ENCODE results near the gene WNT3.
"Not testable (repeated sequence)": the region's sequence is repeated elsewhere in the genome, so short reads cannot be mapped to it uniquely, and the experiment has no call there.

The WNT3 gene, protein sequence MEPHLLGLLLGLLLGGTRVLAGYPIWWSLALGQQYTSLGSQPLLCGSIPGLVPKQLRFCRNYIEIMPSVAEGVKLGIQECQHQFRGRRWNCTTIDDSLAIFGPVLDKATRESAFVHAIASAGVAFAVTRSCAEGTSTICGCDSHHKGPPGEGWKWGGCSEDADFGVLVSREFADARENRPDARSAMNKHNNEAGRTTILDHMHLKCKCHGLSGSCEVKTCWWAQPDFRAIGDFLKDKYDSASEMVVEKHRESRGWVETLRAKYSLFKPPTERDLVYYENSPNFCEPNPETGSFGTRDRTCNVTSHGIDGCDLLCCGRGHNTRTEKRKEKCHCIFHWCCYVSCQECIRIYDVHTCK

DNA sequence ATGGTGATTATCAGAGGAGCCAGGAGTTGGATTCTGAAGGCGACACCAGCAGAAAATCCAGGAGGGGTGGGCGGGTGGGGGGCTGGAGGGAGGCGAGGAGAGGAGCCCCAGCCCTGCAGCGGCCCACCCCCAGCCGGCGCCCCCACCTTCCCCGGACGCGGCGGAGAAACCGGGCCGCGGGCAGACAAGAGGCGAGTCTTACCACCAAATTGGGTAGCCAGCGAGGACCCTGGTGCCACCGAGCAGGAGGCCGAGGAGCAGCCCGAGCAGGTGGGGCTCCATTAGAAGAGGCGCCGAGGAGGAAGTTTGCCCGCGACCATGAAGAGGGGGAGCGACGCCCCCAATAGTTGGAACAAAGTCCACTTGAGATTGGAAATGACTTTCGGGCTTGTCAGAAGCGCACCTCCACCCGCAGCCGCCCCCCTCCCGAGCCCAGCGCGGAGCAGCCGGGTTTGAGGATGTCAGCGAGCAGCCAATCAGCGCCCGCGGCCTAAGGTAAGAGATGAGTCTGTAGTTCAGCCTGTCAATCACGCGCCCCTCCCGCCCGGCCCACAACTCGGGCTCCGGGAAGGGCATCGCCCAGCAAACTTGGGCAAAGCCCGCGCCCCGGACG, at the start of gene WNT3:
TSS of gene WNT3 (minus strand) at position 377 of the 613 bp plus-strand sequence. CDS start at position 282, 95 bp downstream.
- peak; percentile 14 for DNase-seq (ENCODE audit: low read depth)

DNA sequence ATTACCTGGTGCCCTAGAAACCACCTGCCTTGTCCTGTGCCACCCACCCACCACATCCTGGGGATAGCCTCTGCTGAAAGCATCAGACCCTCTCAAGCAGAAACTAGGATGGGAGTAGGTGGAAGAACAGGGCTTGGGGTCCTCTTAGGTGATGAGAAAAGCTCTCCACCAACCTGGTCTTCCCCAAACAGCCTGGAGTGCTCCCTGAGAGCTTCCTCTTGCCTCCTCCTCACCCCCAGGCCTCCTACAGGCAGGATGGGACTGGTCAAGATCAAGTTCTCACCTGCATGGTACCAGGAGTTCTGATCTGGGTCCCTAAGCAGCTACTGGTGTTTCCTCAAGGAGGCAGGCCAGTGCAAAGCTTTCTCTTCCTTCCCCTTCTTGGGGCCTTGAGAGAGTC, 48.3 kb upstream of the WNT3 start:
- DNase-seq (ENCODE audit: low read depth): no peak

DNA sequence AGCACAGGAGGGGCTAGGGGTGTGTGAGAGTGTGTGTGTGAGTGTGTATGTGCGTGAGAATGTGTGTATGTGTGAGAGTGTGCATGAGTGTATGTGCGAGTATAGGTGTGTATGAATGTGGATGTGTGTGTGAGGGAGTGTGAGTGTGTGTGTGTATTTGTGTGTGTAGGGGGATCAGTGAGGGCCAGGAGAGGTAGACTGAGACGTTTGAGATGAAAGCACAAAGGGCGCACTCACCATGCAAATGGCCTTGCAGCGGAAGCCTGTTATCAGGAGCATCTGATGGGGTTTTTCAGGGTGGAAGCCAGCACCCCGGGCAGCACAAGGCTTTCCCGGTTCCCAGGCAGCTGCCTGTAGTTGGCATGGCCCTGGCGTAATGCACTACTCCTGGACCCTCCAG, 47.8 kb upstream of the WNT3 start:
- DNase-seq (ENCODE audit: low read depth): no peak

DNA sequence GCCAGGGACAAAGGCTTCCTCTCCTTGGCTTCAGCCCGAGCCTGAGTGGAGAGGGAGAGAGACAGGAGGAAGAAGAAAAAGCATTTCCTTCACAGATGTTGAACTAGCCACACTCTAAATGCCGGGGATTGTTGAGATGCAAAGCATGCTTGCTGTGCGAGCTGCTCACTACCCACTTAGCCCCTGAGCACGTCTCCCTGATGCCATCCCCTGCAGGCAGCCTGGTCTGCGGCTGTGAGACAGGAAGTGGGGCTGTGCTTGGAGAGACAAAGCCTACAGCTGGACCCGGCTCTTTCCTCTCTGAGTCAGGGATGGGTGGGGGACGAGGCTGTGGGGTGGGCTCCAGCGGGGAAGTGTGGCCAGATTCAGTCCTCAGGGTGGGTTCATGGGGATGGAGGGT, 46.6 kb upstream of the WNT3 start:
- DNase-seq (ENCODE audit: low read depth): no peak

DNA sequence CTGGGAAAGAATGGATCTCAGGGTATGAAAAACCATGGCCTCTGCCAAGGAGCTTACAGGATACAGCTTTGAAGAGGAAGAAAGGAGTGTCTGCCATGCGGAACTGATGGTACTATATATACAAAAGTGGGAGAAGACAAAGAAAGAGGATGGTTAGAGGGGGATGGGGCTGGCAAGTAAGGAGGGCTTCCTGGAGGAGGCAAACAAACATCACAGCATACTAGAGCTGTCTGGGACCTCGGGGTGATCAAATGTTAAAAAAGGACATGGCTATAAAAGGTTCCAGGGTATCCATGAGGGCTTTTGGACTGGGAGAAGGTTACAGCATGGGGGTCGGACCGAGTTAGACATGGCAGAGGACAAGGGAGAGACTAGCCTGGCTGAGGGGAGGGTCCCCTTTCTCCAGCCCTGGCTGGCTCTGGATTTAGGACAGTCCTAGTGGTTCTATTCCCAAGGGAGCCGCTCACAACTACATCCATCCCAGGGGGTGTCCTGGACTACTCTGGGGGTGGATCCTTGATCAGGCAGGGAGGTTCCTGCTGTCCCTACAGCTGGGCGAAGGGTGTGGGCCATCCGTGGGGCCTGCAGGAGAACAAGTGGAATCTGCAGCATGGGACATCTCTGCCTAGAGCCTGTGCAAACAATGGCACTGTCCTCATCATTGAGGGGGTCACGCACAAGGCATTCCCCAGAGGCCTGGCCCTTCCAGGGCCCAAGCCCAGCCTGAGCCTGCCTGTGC, 45.1 kb upstream of the WNT3 start:
- DNase-seq (ENCODE audit: low read depth): no peak

DNA sequence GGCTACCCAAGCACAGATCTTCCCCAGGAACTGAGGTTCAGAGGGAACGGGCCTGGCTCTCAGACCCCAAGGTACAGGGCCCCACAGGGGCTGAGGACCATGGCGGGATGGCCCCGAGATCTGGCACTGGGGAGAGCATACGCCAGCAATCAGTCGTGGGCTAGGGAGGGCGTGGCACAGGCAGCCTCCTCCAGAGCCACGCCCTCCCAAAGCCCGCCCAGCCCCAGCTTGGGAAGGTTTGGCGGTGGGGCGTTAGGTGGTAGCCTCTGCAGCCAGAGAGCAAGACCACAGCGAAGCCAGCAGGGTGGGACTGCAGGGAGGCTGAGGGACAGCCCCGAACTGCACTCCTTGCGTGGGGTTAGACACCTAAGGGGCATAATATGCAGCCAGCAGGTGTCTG, 44.5 kb upstream of the WNT3 start:
- no peak for DNase-seq (ENCODE audit: low read depth)

DNA sequence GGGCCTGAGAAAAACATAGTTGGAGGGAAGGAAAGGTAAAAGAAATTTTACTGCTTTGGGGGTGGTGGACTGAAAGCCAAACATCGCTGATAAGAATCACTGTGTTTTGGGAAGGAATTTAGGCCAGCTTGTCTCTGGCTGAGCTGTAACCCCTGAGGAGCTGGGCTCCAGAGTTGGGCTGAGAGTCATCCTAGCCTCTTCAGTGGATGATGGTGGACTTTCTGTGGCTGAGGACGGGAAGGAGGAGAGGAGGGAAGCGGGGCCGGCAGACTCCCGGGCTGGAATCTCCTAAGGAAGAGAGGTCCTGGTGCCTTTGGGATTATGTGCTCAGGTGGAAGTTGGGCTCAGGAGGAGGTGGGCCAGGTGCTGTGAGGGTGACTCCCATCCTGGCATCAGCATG, 41.5 kb upstream of the WNT3 start:
- DNase-seq (ENCODE audit: low read depth): no peak

DNA sequence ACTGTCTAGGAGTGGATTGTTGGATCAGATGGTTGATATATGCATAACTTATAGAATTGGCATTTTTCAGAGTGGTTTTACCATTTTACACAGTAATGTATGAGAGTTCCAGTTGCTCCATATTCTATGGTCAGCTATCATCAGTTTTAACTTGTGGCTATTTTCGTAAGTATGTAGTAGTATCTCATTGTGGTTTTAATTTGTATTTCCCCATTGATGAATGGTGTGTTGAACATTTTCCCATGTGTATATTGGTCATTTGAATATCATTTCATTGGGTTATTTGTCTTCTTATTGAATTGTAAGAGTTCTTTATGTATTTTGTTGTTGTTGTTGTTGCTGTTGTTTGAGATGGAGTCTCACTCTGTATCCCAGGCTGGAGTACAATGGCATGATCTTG, 39.1 kb upstream of the WNT3 start:
- DNase-seq (ENCODE audit: low read depth): no peak

DNA sequence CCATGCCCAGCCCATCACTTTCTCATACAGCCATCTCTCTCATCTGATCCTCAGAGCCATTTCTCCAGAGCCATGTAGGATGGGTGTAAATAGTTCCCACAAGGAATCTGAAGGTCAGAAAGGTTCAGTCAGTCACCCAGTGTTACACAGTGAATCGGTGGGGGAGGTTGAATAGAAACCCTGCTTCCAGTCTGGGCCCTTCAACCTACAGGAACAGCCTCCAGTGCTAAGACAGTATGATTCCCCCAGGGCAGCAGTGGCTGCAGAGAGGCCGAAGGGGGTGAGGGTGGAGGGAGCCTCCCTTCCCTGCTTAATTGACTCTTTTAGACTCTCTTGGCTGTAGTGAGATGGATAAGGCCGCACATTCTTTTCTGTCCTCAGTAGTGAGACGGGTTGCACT, 36.5 kb upstream of the WNT3 start:
- DNase-seq (ENCODE audit: low read depth): no peak

DNA sequence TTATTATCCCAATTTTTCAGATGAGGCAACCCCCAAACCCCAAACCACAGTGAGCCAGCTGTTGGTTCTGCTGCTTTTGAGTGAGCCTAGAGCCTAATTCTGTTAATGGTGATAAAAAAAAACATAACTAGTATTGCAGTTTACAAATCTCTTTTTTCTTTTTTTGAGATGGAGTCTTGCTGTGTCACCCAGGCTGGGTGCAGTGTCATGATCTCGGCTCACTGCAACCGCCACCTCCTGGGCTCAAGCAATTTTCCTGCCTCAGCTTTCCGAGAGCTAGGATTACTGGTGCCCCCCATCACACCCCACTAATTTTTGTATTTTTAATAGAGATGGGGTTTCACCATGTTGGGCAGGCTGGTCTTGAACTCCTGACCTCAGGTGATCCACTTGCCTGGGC, 36.0 kb upstream of the WNT3 start:
- DNase-seq (ENCODE audit: low read depth): no peak

DNA sequence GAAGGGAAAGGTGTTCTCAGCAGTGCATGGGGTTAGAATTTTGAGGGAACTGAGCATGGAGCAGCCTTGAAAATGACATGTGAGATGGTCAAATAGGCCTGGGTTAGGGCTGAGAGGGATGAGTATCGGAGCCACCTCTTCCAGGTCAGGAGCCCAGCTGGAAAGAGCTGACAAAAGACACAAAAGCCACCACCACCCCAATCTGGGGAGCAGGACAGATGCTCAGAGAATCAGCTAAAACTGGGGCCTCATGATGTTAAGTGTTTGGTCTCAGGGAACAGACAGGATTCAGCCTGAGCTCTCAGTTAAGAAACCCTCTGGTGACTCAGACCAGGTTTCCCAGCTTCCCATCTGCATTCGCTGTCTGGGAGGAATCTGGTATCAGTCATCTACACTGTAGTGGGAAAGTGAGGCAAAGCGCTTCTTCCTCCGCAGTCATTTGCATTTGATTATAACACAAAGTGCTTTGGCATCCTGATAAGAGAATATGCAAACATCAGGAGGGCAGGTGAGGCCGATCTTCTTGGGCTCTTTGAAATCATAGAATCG, 35.5 kb upstream of the WNT3 start:
- no peak for DNase-seq (ENCODE audit: low read depth)

DNA sequence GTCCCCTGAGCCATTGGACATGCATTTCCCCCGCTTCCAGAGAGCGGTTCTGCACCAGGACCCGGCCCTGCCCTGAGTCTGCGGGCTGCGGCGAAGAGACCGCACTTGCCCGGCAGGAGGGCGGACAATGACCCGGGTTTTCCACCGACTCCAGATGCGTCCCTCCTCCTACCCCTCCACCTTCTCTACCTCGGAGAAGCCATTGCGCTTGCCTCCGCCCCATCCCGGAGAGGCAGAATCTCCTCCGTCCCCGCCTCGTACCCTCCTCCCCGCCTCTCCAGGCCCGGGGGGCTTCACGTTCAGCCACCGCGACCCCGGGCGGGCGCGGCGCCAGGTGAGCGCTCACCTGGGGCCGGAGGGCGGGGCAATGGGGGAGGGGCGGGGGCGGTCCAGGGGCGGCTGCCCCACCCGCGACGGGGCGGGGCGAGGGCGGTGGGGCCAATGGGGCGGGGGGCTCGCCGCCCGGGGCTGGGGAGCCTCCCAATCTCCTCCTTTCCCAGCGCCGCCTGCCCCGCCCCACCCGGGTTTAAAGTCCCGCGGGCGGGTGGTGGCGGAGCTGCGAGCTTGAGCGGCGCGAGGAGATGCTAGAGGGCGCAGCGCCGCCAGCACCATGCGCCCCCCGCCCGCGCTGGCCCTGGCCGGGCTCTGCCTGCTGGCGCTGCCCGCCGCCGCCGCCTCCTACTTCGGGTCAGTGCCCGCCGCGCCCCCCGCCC, 32.7 kb upstream of the WNT3 start, which contains the start of gene WNT9B:
TSS of gene WNT9B (plus strand) at position 555 of the 713 bp plus-strand sequence. CDS start at position 611, 56 bp downstream.
- DNase-seq (ENCODE audit: low read depth): no peak

DNA sequence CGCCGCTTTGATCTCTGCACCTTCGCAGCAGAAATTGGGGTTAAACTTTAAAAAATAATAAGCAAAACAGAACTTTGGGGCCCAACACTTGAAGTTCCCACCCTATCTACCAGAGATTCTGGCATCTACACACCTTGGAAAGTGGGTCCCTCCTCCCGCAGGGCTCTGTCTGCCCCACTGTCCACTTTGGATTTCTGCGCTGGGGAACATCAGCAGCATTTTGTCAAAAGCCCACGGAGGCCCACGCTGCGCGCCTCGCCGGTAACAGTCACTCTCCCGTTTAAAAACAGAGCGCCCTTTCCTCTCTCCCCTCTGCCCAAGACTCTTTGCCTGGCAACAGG, 32.2 kb upstream of the WNT3 start:
- no peak for DNase-seq (ENCODE audit: low read depth)

DNA sequence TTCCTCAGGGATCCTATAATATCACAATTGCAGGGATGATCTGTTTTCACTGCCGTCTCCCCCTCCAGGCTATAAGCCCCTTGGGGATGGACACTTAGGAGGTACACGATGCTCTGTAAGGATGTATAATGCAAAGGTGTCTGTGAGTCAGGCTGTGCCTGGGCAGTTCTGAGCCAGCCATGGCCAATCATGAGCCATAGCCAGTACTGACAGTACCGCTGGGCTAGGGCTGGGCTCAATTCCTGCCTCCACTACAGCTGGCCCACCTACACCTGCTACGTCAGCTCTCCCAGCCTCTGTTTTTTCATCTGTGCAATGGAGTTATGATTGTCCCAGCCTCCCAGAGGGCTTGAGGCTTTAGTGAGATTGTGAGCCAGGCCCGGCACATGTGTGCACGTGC, 30.0 kb upstream of the WNT3 start:
- DNase-seq (ENCODE audit: low read depth): no peak

DNA sequence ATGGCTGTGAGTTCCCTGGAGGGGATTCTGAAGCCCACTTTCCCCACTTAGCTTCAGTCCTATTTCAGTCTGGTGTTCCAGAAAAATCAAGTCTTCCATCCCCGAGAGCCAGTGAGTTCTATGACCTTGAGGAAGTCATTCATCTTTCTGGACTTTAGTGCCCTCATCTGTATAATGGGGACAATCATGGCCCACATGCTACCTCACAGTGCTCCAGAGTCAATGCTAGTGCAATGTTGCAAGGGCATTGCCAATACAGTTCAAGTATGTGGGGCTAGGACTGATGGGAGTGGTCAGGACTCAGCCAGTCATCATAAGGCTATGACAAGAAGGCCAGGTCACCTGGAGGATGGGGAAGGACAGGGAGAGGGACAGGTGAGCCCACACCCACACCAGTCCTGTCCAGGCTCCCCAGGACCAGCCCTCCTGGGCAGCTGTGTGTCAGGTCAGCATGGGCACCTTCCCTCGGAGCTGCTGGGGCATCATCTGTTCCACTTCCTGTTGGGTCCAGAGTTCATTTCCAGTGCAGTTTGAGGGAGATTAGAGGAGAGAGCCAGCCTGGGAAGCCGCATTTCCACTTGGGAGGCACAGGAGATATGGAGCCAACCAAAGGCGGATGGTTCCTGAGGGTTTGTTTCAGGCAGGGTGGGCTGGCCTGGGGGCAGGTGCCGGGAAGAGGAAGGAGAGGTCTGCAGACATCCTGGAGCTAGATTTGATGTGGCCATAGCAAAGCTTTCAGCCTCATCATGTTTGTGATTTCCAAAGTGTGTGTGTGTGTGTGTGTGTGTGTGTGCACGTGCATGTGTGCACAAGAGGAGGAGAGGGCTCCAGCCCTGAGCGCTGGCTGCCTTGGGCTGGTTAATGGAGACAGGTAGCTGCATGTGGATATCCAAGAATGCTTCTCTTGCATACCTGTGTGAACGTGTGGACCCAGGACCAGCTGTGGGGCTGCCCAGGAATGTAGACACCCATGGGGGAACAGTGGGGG, 29.0 kb upstream of the WNT3 start:
- DNase-seq (ENCODE audit: low read depth): no peak

DNA sequence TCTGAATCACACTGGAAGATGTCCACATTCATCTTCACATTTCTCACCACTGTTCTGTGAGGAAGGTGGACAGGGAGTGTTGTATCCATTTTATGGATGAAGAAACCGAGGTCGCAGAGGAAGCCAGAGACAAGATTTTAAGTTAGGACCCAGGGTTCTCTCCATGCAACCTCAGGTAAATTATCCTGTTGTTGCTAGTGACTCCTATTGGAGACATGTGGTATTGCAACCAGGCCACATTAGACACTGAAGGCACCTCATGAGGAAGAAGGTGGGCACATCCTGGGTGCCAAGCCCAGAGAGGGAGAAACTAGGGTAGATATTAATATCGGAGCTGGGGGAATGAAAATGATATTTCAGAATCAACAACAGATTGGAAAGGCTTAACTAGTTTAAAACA, 24.3 kb upstream of the WNT3 start:
- no peak for DNase-seq (ENCODE audit: low read depth)

DNA sequence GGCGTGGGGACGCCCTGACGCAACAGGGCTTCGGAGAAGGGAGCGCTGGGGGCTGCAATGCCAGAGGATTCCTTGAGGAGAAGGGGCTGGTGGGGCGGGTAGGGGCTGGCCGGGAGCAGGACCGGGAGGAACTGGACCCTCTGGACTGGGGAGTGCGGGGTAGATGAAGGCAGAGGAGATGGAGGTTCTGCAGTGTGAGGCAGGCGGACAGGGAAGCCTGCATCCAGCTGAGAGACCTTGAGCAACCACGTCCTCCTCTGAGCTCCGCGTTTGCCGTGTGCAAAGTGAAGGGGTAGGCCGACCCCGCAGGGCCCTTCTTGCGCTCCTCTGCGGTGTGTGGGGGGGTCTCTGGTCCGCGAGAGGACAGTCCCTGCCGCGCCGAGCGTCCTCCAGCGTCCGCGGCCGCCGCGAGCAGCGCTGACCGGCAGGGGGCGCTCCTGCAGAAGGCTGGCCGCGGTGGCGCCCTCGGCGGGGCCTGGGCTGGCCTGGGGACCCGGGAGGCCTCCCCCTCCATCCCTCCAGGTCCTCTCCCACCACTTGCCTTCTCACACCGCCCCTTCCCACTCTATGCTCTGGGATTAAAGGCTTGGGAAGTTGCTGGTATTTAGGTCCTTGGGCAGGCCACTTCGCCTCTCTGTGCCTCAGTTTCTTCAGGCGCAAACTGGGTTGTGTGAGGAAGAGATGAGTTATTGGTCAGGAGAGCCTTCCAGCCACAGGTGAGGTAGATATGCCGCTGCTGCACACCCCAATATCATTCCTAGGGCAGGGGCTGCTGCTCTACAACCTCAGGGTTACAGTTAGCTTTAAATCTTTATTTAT, 23.3 kb upstream of the WNT3 start:
- DNase-seq (ENCODE audit: low read depth): no peak

DNA sequence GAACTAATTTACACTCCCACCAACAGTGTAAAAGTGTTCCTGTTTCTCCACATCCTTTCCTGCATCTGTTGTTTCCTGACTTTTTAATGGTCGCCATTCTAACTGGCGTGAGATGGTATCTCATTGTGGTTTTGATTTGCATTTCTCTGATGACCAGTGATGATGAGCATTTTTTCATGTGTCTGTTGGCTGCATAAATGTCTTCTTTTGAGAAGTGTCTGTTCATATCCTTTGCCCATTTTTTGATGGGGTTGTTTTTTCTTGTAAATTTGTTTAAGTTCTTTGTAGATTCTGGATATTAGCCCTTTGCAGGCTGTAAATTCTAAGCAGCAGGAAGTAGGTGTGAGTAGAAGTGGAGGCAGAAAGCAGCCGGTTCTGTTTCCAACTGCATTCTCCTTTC, 22.1 kb upstream of the WNT3 start:
- DNase-seq (ENCODE audit: low read depth): not testable (repeated sequence)

DNA sequence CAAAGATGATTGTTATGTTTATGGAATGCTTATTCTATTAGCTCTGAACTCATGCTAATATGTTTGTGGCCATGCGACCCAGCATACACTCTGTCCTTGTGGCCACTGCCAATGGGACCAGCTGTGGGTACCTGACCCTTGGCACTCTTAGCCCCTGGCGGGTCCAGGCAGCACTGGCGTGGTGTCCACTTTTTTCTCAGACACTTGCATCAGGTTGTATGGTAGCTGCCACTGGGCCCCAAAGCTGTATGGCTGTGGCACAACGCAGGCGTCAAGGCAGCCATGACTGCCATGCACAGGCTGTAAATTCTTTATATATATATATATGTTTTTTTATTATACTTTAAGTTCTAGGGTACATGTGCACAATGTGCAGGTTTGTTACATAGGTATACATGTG, 20.7 kb upstream of the WNT3 start:
- DNase-seq (ENCODE audit: low read depth): no peak

DNA sequence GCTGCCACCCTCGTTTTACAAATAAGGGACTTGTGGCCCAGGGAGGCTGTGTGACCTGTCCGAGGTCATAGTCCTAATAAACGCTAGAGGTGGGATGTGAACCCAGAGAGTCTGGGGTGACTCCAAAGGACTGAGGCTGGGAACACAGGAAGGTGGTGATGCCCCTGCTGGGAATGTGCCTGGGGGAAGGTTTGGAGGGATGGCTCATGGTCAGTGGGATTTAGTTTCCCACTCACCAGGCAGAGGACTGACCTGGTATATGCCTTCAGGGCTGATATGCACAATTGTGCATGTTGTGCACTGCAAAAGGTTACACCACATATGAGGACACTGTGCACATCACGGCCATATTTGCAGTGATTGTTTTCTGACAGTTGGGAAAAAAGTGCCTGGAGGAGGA, 19.0 kb upstream of the WNT3 start:
- DNase-seq (ENCODE audit: low read depth): no peak

All from stimulated activated CD8-positive, alpha-beta memory T cell treated with anti-CD3 and anti-CD28 coated beads, Interleukin-15, amount 100 ng/mL, for 1 hour (primary cell).